Ascending aorta (tissue), 2 donors: ENCODE measurements around the gene ABCD3. TPM values are rescaled to one million over a fixed set of nuclear protein-coding genes. Genes with fewer than 3 reads are reported as not detected.
"Not testable (repeated sequence)": the region's sequence is repeated elsewhere in the genome, so short reads cannot be mapped to it uniquely, and the experiment has no call there.

Experiments
- DNase-seq, 2 donors: peaks; one replicate each; pipeline ENCODE4 v3.0.0-alpha.2; 2019; ENCODE audit warnings: low spot score in 2 of 2
- H3K27ac ChIP-seq, 2 donors: fragments of 200-600 bp; sonication (generic); one replicate each; pipeline ENCODE4 v1.5.1; 2016 to 2017; ENCODE audit warnings: mild to moderate bottlenecking in 1 of 2
- H3K27me3 ChIP-seq: fragments of 200-600 bp; sonication (generic); one replicate; pipeline ENCODE4 v1.5.1; 2017
- H3K36me3 ChIP-seq, 2 donors: fragments of 200-600 bp; sonication (generic); one replicate each; pipeline ENCODE4 v1.5.1; 2016
- H3K4me1 ChIP-seq, 2 donors: fragments of 200-600 bp; sonication (generic); one replicate each; pipeline ENCODE4 v1.5.1; 2016 to 2017; ENCODE audit warnings: mild to moderate bottlenecking in 1 of 2
- H3K4me3 ChIP-seq, 2 donors: fragments of 200-600 bp; sonication (generic); one replicate each; pipeline ENCODE4 v1.5.1; 2016 to 2017; ENCODE audit warnings: mild to moderate bottlenecking in 1 of 2
- H3K9me3 ChIP-seq, 2 donors: fragments of 200-600 bp; sonication (generic); one replicate each; pipeline ENCODE4 v1.5.1; 2016
- CTCF ChIP-seq, 3 experiments: fragments of 200-600 bp in 2 of 3; fragments of 450-650 bp in 1 of 3; sonication (generic) in 2 of 3; IDR thresholded peaks; one replicate each; pipeline ENCODE4 v1.5.1; 2016 to 2019; ENCODE audit warnings: antibody characterized with exemption in 3 of 3, mild to moderate bottlenecking in 1 of 3, moderate library complexity in 1 of 3
- intact Hi-C: fragments of 100-400 bp; cut with DNase I; formaldehyde crosslinking; loops from one replicate; pipeline ENCODE4 v1.15.1; 2023
- total RNA-seq: library from RNA; depleted of rRNA; stranded (reverse); fragments of >200 nt; gene quantifications from one replicate; pipeline ENCODE4 v1.1.0, GENCODE V29; 2016

ABCD3 gene
- total RNA-seq, 1 donor from 2014 or later: 8.8 TPM

- Histone ChIP-seq H3K4me1 (no peaks in the 10 kb centered on the region), H3K4me3 (no peak overlapping the region), H3K9me3 (peaks cover 0 to 4% of the 10 kb centered on the region in 2 donors), H3K27me3 (no peaks in the 10 kb centered on the region), H3K36me3 (no peaks in the 10 kb centered on the region), H3K27ac (no peak overlapping the region)
- no peak for TF ChIP-seq CTCF (IDR thresholded peaks at IDR 0.05)
- no peak for DNase-seq
- intact Hi-C loops: no loop called here
Measured at GRCh38 chr1:94565901-94566300, 147.7 kb downstream of the ABCD3 start.

- H3K4me1 ChIP-seq, H3K4me3 ChIP-seq: not testable (repeated sequence)
Measured at GRCh38 chr1:94566436-94566835, 148.2 kb downstream of the ABCD3 start.

GRCh38 chr1:94567975-94568607, 149.9 kb downstream of the ABCD3 start:
- H3K4me3 ChIP-seq, intact Hi-C loops, H3K9me3 ChIP-seq, H3K27ac ChIP-seq, H3K27me3 ChIP-seq, DNase-seq, H3K4me1 ChIP-seq, H3K36me3 ChIP-seq: not testable (repeated sequence)

More at GRCh38 chr1:94566436-94566835, 148.2 kb downstream of the ABCD3 start:
- H3K36me3 ChIP-seq, H3K27me3 ChIP-seq, DNase-seq, H3K27ac ChIP-seq, intact Hi-C loops, H3K9me3 ChIP-seq: not testable (repeated sequence)

Other genes with a start within 250 kb of the ABCD3 start
- 35.1 TPM for gene ARHGAP29, start 180.8 kb upstream of the ABCD3 start, total RNA-seq
- gene F3, start 123.4 kb downstream of the ABCD3 start, total RNA-seq: 32.5 TPM